Neural cell (in vitro differentiated cells): ENCODE measurements around the gene PRELID2. TPM values are rescaled to one million over a fixed set of nuclear protein-coding genes. Genes with fewer than 3 reads are reported as not detected.

Experiments
- H2AFZ ChIP-seq: fragments of 200-600, 300-800 bp; sonication (generic), shearing (Covaris generic); 2 replicates; pipeline ENCODE4 v1.6.0; 2014; ENCODE audit warnings: low read depth, mild to moderate bottlenecking, antibody characterized with exemption, low read length, moderate library complexity
- H3F3A ChIP-seq: fragments of 200-600 bp; shearing (Covaris generic); 2 replicates; pipeline ENCODE4 v1.6.1; 2016; ENCODE audit warnings: mild to moderate bottlenecking, moderate library complexity, mixed read lengths, antibody characterized with exemption, low read length; ENCODE audit not compliant: insufficient read depth, poor library complexity, severe bottlenecking
- H3K27ac ChIP-seq: fragments of 200-600, 300-800 bp; sonication (generic), shearing (Covaris generic); 2 replicates; pipeline ENCODE4 v1.5.1; 2014; ENCODE audit warnings: mild to moderate bottlenecking, low read length, moderate library complexity
- H3K27me3 ChIP-seq: fragments of 300-800, 200-600 bp; sonication (generic), shearing (Covaris generic); 2 replicates; pipeline ENCODE4 v1.6.0; 2014; ENCODE audit warnings: mild to moderate bottlenecking, low read depth, low read length, moderate library complexity; ENCODE audit not compliant: insufficient read depth
- H3K36me3 ChIP-seq: fragments of 300-800, 200-600 bp; sonication (generic), shearing (Covaris generic); 2 replicates; pipeline ENCODE4 v1.5.1; 2014; ENCODE audit warnings: mild to moderate bottlenecking, antibody characterized with exemption, low read length, moderate library complexity; ENCODE audit not compliant: insufficient read depth
- H3K4me2 ChIP-seq: fragments of 300-800, 200-600 bp; sonication (generic), shearing (Covaris generic); 2 replicates; pipeline ENCODE4 v1.6.0; 2014; ENCODE audit warnings: mild to moderate bottlenecking, low read length
- H3K4me3 ChIP-seq: fragments of 300-800, 200-600 bp; sonication (generic), shearing (Covaris generic); 2 replicates; pipeline ENCODE4 v1.5.1; 2014; ENCODE audit warnings: mild to moderate bottlenecking, low read length, moderate library complexity
- H3K79me2 ChIP-seq: fragments of 200-600 bp; shearing (Covaris generic); replicated peaks from 2 replicates; pipeline ENCODE4 v1.6.0; 2014; ENCODE audit warnings: mild to moderate bottlenecking, low read length, moderate library complexity; ENCODE audit not compliant: insufficient read depth
- H3K9ac ChIP-seq: fragments of 300-800, 200-600 bp; sonication (generic), shearing (Covaris generic); 2 replicates; pipeline ENCODE4 v1.6.1; 2016; ENCODE audit warnings: mild to moderate bottlenecking, low read length, mixed read lengths
- H3K9me2 ChIP-seq: fragments of 200-600 bp; shearing (Covaris generic); 2 replicates; pipeline ENCODE4 v1.6.1; 2016; ENCODE audit warnings: mild to moderate bottlenecking, low read length, mixed read lengths; ENCODE audit not compliant: insufficient read depth
- H3K9me3 ChIP-seq: fragments of 200-600, 300-800 bp; sonication (generic), shearing (Covaris generic); 2 replicates; pipeline ENCODE4 v1.6.1; 2016; ENCODE audit warnings: mild to moderate bottlenecking, mixed run types, low read length, moderate library complexity, mixed read lengths
- H4K20me1 ChIP-seq: fragments of 200-600 bp; shearing (Covaris generic); 2 replicates; pipeline ENCODE4 v1.6.1; 2016; ENCODE audit warnings: mild to moderate bottlenecking, mixed run types; ENCODE audit not compliant: insufficient read depth
- CTCF ChIP-seq: fragments of 450-650 bp; IDR thresholded peaks from 2 replicates; pipeline ENCODE4 v1.5.1; 2014; ENCODE audit warnings: antibody characterized with exemption, mild to moderate bottlenecking, moderate library complexity; ENCODE audit not compliant: poor library complexity, severe bottlenecking
- EP300 ChIP-seq: fragments of 450-650 bp; conservative IDR thresholded peaks from 2 replicates; pipeline ENCODE4 v1.6.1; 2014; ENCODE audit warnings: antibody characterized with exemption, mild to moderate bottlenecking, moderate library complexity; ENCODE audit not compliant: poor library complexity, severe bottlenecking
- EZH2 ChIP-seq: fragments of 200-600, 300-800 bp; shearing (Covaris generic), sonication (generic); IDR thresholded peaks from 2 replicates; pipeline ENCODE4 v1.6.1; 2014; ENCODE audit warnings: antibody characterized with exemption, low read length, borderline replicate concordance, mild to moderate bottlenecking; ENCODE audit not compliant: insufficient read depth, poor library complexity, severe bottlenecking
- MXI1 ChIP-seq: fragments of 450-650 bp; conservative IDR thresholded peaks from 2 replicates; pipeline ENCODE4 v1.6.1; 2014; ENCODE audit warnings: antibody characterized with exemption, mild to moderate bottlenecking; ENCODE audit not compliant: poor library complexity, severe bottlenecking
- POLR2AphosphoS5 ChIP-seq: IDR thresholded peaks from 2 replicates; pipeline ENCODE4 v1.6.1; 2012
- RAD21 ChIP-seq: fragments of 450-650 bp; conservative IDR thresholded peaks from 2 replicates; pipeline ENCODE4 v1.6.1; 2014; ENCODE audit warnings: antibody characterized with exemption, mild to moderate bottlenecking, moderate library complexity
- SMC3 ChIP-seq: fragments of 450-650 bp; conservative IDR thresholded peaks from 2 replicates; pipeline ENCODE4 v1.6.1; 2014; ENCODE audit warnings: antibody characterized with exemption, mild to moderate bottlenecking, moderate library complexity; ENCODE audit not compliant: poor library complexity
- TAF1 ChIP-seq: IDR thresholded peaks from 2 replicates; pipeline ENCODE4 v1.6.1; 2012; ENCODE audit warnings: low read depth
- polyA plus RNA-seq: library from polyadenylated mRNA; depleted of rRNA; stranded (reverse); fragments of >200 nt; gene quantifications from 2 replicates; pipeline ENCODE4 v1.2.3, GENCODE V29; 2014
- TF ChIP-seq, protein P1 (sequence below): IDR thresholded peaks from 2 replicates; pipeline ENCODE4 v1.6.1; 2012; ENCODE audit warnings: borderline replicate concordance

The PRELID2 gene
- polyA plus RNA-seq, 1 donor from 2014 or later, result not detected

DNA sequence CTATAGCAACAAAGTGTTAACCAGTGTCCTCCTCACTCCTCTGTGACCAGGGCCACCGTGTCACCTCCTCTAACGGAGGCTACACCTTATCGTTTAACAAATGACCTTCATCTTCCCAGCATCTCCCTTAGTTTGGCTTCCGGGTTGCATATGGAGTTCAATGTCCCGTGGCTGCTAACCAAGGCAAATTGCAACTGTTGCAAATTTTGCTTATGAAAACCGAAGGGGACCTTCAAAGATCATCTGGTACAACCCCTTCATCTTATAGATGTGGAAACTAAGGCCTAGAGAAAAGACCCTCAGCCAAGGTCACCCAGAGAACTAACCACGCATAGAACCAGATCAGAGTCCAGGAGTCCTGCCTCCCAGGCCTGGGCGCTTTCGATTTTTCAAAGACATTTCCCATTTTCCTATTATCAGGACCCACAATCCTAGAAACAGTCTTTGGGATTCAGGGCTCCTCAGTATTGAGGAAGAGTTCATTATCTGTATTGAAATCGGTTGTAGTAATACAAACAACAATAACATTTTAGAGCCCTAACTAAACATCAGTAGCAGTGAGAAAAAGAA lies 1.4 kb downstream of the PRELID2 start:
- Histone ChIP-seq H3K9me3 (no peaks in the 10 kb centered on the region), H3K9me2 (no peaks in the 10 kb centered on the region), H3K79me2 (no peaks in the 10 kb centered on the region), H4K20me1 (no peaks in the 10 kb centered on the region), H3K27ac (no peak overlapping the region), H3K27me3 (peaks cover 14% of the 10 kb centered on the region), H3K36me3 (no peaks in the 10 kb centered on the region), H3K4me3 (no peak overlapping the region), H3K9ac (no peak overlapping the region), H2AFZ (no peak overlapping the region), H3K4me2 (no peak overlapping the region), H3F3A (no peaks in the 10 kb centered on the region)
- TF ChIP-seq, protein P1, sequence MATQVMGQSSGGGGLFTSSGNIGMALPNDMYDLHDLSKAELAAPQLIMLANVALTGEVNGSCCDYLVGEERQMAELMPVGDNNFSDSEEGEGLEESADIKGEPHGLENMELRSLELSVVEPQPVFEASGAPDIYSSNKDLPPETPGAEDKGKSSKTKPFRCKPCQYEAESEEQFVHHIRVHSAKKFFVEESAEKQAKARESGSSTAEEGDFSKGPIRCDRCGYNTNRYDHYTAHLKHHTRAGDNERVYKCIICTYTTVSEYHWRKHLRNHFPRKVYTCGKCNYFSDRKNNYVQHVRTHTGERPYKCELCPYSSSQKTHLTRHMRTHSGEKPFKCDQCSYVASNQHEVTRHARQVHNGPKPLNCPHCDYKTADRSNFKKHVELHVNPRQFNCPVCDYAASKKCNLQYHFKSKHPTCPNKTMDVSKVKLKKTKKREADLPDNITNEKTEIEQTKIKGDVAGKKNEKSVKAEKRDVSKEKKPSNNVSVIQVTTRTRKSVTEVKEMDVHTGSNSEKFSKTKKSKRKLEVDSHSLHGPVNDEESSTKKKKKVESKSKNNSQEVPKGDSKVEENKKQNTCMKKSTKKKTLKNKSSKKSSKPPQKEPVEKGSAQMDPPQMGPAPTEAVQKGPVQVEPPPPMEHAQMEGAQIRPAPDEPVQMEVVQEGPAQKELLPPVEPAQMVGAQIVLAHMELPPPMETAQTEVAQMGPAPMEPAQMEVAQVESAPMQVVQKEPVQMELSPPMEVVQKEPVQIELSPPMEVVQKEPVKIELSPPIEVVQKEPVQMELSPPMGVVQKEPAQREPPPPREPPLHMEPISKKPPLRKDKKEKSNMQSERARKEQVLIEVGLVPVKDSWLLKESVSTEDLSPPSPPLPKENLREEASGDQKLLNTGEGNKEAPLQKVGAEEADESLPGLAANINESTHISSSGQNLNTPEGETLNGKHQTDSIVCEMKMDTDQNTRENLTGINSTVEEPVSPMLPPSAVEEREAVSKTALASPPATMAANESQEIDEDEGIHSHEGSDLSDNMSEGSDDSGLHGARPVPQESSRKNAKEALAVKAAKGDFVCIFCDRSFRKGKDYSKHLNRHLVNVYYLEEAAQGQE, result no peak
- no peak for TF ChIP-seq POLR2AphosphoS5
- no peak for TF ChIP-seq SMC3
- TF ChIP-seq EP300, result no peak
- no peak for TF ChIP-seq RAD21
- no peak for TF ChIP-seq CTCF
- TF ChIP-seq TAF1, result no peak
- TF ChIP-seq EZH2, result no peak
- no peak for TF ChIP-seq MXI1

GRCh38 chr5:145830594-145830993 lies 4.5 kb downstream of the PRELID2 start:
- no peak overlapping the region for H3K27ac ChIP-seq
- H4K20me1 ChIP-seq, result no peaks in the 10 kb centered on the region
- H3K4me3 ChIP-seq, result no peak overlapping the region
- H3K79me2 ChIP-seq, result no peaks in the 10 kb centered on the region
- H3F3A ChIP-seq, result no peaks in the 10 kb centered on the region
- H2AFZ ChIP-seq, result no peak overlapping the region
- H3K4me2 ChIP-seq, result no peak overlapping the region
- peaks cover 12% of the 10 kb centered on the region for H3K27me3 ChIP-seq
- TF ChIP-seq POLR2AphosphoS5 (no peak), CTCF (no peak), EZH2 (no peak)
- TF ChIP-seq, protein P1, result no peak
- no peak overlapping the region for H3K9ac ChIP-seq
- H3K9me2 ChIP-seq, result no peaks in the 10 kb centered on the region
- H3K9me3 ChIP-seq, result no peaks in the 10 kb centered on the region
- no peaks in the 10 kb centered on the region for H3K36me3 ChIP-seq
